GM23248 (cell line): ENCODE data around the gene NHLH1.

ENCODE experiments used
- EZH2 ChIP-seq: fragments of 200-600 bp; sonication (generic); IDR thresholded peaks from 2 replicates; pipeline ENCODE4 v1.6.1; 2018; ENCODE audit warnings: antibody characterized with exemption, mild to moderate bottlenecking; ENCODE audit not compliant: insufficient read depth, poor library complexity, severe bottlenecking
- EZH2phosphoT487 ChIP-seq: fragments of 200-600 bp; sonication (generic); IDR thresholded peaks from 2 replicates; pipeline ENCODE4 v1.6.1; 2018; ENCODE audit warnings: antibody characterized with exemption, moderate library complexity, mild to moderate bottlenecking, low read depth; ENCODE audit not compliant: insufficient read depth

DNA sequence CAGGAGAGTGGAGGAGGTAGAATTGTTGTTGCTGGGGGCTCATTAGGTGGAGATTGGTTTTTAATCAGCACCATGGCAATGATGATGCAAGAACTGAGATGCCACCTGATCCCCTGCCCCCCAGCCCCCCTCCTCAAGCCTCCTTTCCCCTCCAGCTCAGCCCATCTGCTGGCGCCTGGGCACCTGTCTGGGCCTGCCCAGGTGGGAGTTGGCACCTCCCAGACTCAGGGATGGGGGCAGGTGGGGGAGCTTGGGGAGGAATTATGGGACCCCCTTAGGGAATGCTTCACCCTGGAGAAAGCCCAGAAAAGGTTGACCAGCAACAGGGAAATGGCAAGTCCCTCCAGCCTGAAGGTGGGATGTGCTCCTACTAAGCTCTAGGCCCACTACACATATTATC lies 1.5 kb upstream of the NHLH1 start:
- no peak for TF ChIP-seq EZH2phosphoT487
- TF ChIP-seq EZH2 = no peak
